ENCODE measurements around the gene RCVRN.

DNA sequence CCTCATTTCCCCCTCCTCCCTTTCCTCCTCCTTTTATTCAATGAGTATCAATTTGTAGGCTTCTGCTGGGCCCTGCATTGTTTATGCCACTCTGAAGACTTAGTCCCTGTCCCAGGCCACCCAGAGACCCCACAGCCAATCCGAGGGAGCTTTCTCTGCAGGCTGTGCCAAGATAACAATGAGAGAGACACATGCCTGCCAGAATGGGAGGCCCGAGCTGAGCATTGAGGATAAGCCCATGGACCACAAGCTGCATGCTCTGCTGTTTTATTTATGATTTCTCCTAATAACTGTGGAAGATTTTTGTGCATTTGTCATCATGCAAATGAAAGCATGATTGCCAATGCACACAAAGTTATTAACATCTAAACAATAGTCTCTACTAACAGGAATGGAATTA lies 3.0 kb downstream of the RCVRN start:
- TF ChIP-seq, protein P1, sequence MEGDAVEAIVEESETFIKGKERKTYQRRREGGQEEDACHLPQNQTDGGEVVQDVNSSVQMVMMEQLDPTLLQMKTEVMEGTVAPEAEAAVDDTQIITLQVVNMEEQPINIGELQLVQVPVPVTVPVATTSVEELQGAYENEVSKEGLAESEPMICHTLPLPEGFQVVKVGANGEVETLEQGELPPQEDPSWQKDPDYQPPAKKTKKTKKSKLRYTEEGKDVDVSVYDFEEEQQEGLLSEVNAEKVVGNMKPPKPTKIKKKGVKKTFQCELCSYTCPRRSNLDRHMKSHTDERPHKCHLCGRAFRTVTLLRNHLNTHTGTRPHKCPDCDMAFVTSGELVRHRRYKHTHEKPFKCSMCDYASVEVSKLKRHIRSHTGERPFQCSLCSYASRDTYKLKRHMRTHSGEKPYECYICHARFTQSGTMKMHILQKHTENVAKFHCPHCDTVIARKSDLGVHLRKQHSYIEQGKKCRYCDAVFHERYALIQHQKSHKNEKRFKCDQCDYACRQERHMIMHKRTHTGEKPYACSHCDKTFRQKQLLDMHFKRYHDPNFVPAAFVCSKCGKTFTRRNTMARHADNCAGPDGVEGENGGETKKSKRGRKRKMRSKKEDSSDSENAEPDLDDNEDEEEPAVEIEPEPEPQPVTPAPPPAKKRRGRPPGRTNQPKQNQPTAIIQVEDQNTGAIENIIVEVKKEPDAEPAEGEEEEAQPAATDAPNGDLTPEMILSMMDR (conservative IDR thresholded peaks at IDR 0.05; ENCODE audit: low read depth, low read length): no peak
- TF ChIP-seq EZH2phosphoT487 (IDR thresholded peaks at IDR 0.05; ENCODE audit: borderline replicate concordance, low read length) (no peak), EZH2 (IDR thresholded peaks at IDR 0.05; ENCODE audit: low read length, unreplicated experiment) (no peak)

Measured in PC-3 (cell line).